ENCODE data around the gene CDK5RAP2.

CDK5RAP2 gene

DNA sequence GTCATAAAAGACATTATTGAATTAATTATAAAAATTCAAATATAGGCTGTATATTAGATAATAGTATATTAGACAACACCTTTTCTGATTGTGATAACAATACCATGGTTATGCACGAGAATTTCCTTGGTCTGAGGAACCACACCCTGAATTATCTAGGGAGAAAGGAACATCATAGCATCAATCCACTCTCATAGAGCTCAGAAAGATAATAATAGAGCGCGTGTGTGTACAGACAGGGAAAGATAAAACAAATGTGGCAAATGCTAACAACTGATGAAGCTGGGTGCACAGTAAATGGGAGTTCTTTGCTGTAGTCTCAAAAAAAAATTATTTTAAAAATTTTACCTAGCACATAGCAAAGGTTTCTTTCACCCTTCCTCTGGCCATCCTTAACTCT lies 143.5 kb downstream of the CDK5RAP2 start:
- no peak for DNase-seq (ENCODE audit: low spot score in 2 of 2)
- no peaks in the 10 kb centered on the region for H3K4me1 ChIP-seq
- in situ Hi-C loops (cut with MboI; ENCODE audit: low sequenced_read_pairs), result no loop called here
- no peaks in the 10 kb centered on the region for H3K27me3 ChIP-seq (ENCODE audit: low read depth)
- no peaks in the 10 kb centered on the region for H3K9me3 ChIP-seq
- no peak overlapping the region for H3K4me3 ChIP-seq
- H3K36me3 ChIP-seq (replicated peaks), result peaks cover 61% of the 10 kb centered on the region

DNA sequence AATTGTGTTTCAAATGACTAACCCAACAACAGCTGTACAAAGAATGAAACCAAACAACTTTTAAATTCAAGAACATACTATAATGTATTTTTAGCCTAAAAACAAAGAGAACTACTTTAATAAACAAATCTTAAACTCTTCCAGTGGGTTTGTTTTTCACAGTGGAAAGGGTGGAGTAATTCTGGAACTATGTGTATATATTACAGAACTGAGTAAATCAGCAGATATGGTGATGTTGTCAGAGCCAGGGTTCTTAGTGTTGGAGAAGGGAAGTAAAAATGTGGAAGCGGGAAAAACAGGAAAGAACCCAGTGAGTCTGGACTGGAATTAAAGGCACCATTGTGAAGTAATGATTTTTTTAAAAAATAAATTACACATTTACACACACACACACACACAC lies 144.9 kb downstream of the CDK5RAP2 start:
- no peak for DNase-seq (ENCODE audit: low spot score in 2 of 2)
- Histone ChIP-seq H3K36me3 (replicated peaks) (peaks cover 55% of the 10 kb centered on the region), H3K4me1 (no peaks in the 10 kb centered on the region), H3K27me3 (ENCODE audit: low read depth) (no peaks in the 10 kb centered on the region), H3K9me3 (no peaks in the 10 kb centered on the region), H3K4me3 (no peak overlapping the region)
- in situ Hi-C loops (cut with MboI; ENCODE audit: low sequenced_read_pairs), result no loop called here

DNA sequence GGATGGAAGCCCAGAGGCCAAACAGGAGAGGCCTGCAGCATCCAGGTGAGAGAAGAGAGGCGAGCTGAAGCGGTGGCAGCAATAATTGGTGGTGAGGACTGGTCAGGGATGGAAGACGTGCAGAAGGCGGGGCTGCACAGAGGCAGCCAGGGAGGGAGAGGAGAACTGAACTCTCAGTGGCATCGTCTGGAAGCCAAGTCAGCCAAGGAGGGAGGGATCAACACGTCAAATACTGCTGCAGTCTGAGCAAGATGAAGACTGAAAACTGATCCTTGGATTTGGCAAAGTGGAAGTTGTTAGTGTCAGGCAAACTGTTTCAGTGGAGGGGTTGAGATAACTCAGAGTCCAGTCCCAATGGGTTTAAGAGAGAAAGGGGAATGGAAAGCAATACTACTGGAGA lies 145.4 kb downstream of the CDK5RAP2 start:
- no peak overlapping the region for H3K4me3 ChIP-seq
- H3K36me3 ChIP-seq (replicated peaks), result peaks cover 50% of the 10 kb centered on the region

DNA sequence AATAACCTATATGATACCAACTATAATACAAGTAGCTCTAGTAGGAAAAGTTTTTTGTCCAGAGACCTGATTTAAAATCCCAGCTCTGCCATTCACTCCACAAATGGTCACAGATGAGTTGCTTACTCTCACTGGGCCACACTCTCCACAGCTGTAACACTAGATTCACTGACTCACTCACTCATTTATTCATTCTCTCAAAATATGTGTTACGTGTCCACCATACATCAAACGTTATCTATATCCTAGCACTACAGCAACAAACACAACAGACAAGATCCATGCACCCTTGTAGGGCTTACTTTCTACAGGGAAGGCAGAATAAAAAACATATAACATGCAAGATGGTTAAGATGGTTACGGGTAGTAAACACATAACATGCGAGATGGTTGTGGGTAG lies 146.3 kb downstream of the CDK5RAP2 start:
- in situ Hi-C loops (cut with MboI; ENCODE audit: low sequenced_read_pairs), result no loop called here
- no peaks in the 10 kb centered on the region for H3K4me1 ChIP-seq
- peaks cover 41% of the 10 kb centered on the region for H3K36me3 ChIP-seq (replicated peaks)
- no peaks in the 10 kb centered on the region for H3K27me3 ChIP-seq (ENCODE audit: low read depth)
- DNase-seq (ENCODE audit: low spot score in 2 of 2), result no peak
- no peaks in the 10 kb centered on the region for H3K9me3 ChIP-seq
- H3K4me3 ChIP-seq, result no peak overlapping the region

More for the DNA sequence above, 145.4 kb downstream of the CDK5RAP2 start:
- Histone ChIP-seq H3K9me3 (no peaks in the 10 kb centered on the region), H3K27me3 (ENCODE audit: low read depth) (no peaks in the 10 kb centered on the region), H3K4me1 (no peaks in the 10 kb centered on the region)
- DNase-seq (ENCODE audit: low spot score in 2 of 2), result no peak
- in situ Hi-C loops (cut with MboI; ENCODE audit: low sequenced_read_pairs), result no loop called here

DNA sequence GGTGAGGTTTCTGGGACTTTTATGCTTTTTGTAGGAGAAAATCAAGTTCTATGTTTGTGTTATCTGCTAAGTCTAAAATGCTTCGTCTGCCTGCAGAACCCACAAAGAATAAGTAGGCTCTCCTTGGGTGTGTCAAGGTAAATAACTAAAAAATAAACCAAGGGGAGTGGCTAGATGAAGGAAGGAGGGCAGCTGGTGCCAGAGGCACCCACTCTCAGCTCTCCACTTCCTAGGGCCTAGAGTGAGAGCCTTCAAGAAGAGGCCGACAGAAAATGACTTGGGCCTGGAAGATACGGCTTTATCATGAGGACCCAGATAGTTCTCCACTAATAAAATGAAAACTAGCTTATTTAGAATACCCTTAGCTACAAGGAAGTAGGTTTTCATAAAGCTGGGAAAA lies 147.4 kb downstream of the CDK5RAP2 start:
- H3K9me3 ChIP-seq, result no peaks in the 10 kb centered on the region
- DNase-seq (ENCODE audit: low spot score in 2 of 2), result no peak
- no peaks in the 10 kb centered on the region for H3K27me3 ChIP-seq (ENCODE audit: low read depth)
- no peaks in the 10 kb centered on the region for H3K4me1 ChIP-seq
- peaks cover 30% of the 10 kb centered on the region for H3K36me3 ChIP-seq (replicated peaks)
- in situ Hi-C loops (cut with MboI; ENCODE audit: low sequenced_read_pairs), result no loop called here
- no peak overlapping the region for H3K4me3 ChIP-seq

DNA sequence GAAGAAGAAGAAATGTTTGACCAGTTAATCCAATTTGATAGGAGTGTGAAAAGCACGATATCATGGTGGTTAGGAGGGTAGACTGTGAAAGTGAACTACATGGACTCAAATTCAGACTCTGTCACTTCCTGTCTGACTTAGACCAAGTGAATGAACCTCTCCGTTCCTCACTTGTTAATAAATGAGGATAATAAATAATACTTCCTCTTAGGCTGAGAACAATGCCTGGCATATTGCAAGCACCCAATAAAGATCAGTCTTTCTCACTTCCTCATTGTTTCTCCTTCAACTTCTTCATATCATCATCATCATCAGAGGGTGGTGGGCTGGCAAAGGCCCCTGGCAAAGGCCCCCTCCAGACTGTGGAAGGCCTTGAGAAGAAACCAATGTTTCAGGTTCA lies 148.7 kb downstream of the CDK5RAP2 start:
- in situ Hi-C loops (cut with MboI; ENCODE audit: low sequenced_read_pairs), result no loop called here
- no peak for DNase-seq (ENCODE audit: low spot score in 2 of 2)
- no peaks in the 10 kb centered on the region for H3K9me3 ChIP-seq
- H3K36me3 ChIP-seq (replicated peaks), result peaks cover 19% of the 10 kb centered on the region
- H3K4me3 ChIP-seq, result no peak overlapping the region
- no peaks in the 10 kb centered on the region for H3K4me1 ChIP-seq
- no peaks in the 10 kb centered on the region for H3K27me3 ChIP-seq (ENCODE audit: low read depth)

DNA sequence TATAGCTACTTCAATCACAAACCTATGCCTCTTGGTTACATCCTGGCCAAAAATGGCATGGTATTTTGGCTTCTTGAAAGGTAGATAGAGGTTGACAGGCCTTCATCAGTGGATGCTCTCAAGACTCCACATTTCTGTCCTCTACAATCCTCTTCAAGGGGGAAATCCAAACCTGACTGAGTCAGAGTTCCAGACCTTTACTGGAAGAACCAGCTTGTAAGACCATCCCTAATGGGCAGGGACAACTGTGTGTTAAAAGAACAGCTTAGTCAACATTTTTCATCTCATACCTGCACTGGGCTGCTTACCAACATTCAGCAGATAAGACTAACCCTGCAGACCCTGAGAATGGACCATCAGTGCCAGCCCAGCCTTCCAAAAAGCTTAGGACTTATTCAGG lies 155.7 kb downstream of the CDK5RAP2 start:
- Histone ChIP-seq H3K4me1 (peaks cover 8% of the 10 kb centered on the region; the same call in 1 of the 2 replicates), H3K36me3 (replicated peaks) (peaks cover 9% of the 10 kb centered on the region), H3K27me3 (ENCODE audit: low read depth) (no peaks in the 10 kb centered on the region), H3K9me3 (no peaks in the 10 kb centered on the region), H3K4me3 (no peak overlapping the region)
- in situ Hi-C loops (cut with MboI; ENCODE audit: low sequenced_read_pairs), result no loop called here
- no peak for DNase-seq (ENCODE audit: low spot score in 2 of 2)

DNA sequence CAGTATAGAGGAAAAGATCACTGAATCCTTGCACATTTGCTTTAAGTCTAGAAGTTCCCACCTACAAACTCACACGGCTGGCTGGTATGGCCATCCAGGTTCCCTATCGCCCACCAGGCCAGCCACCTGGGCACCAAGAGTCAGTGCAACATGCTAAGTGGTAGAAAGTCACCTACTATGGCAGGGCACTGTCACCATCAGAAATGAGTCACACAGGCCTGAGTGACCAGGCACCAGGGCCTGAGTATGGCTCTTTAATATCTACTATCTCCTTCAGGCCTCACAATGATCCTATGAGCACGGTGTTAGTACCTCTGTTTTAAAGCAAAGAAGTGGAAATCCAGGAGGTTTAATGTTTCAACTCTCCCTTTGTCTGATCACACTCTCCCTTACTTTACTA lies 156.2 kb downstream of the CDK5RAP2 start:
- Histone ChIP-seq H3K27me3 (ENCODE audit: low read depth) (no peaks in the 10 kb centered on the region), H3K9me3 (no peaks in the 10 kb centered on the region), H3K4me1 (peaks cover 8% of the 10 kb centered on the region; the same call in 1 of the 2 replicates), H3K4me3 (no peak overlapping the region), H3K36me3 (replicated peaks) (peaks cover 10% of the 10 kb centered on the region)
- DNase-seq (ENCODE audit: low spot score in 2 of 2), result no peak
- in situ Hi-C loops (cut with MboI; ENCODE audit: low sequenced_read_pairs), result no loop called here

DNA sequence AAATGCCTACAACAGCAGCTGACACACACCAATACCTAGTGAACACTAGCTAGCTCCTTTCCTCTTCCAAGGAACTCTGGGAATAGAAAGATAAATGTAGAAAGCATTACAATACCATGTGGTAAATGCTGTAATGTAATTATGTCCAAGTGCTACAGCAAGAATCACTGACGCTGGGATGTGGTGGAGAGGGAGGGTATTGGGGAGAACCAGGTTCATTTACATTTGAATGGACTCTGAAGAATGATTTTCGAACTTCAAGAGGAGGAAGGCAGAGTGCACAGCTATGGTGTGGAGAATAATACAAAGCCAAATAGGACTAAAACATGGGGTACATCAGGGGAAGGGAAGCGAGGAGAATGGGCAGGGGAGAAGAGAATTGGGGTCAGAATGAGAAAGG lies 158.0 kb downstream of the CDK5RAP2 start:
- Histone ChIP-seq H3K36me3 (replicated peaks) (peaks cover 13% of the 10 kb centered on the region), H3K27me3 (ENCODE audit: low read depth) (no peaks in the 10 kb centered on the region), H3K4me3 (no peak overlapping the region), H3K9me3 (no peaks in the 10 kb centered on the region), H3K4me1 (peaks cover 8% of the 10 kb centered on the region; the same call in 1 of the 2 replicates)
- in situ Hi-C loops (cut with MboI; ENCODE audit: low sequenced_read_pairs), result no loop called here
- peak in 1 of 2 experiments; percentile 14 for DNase-seq (ENCODE audit: low spot score in 2 of 2)

DNA sequence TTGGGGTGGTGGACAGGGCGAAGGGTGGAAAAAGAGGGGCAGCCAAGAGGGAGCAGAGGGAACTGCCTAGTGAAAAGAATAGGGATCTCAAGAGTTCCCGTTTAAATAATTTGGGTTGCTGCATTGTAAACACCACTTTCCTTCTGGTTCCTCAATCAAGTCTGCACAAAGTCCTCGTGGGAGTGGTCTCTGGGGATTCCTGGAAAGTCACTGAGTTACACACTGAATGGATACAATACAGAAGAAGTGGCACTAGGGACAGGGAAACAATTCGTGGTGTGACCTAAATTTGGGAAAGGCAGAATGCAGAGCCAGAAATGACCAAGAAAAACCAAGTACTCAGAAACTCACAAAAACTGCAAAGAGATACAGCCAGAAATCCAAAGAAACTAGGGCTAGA lies 161.7 kb downstream of the CDK5RAP2 start:
- Histone ChIP-seq H3K36me3 (replicated peaks) (peaks cover 14% of the 10 kb centered on the region), H3K4me3 (no peak overlapping the region), H3K27me3 (ENCODE audit: low read depth) (no peaks in the 10 kb centered on the region), H3K4me1 (peaks cover 20% of the 10 kb centered on the region), H3K9me3 (no peaks in the 10 kb centered on the region)
- in situ Hi-C loops (cut with MboI; ENCODE audit: low sequenced_read_pairs), result no loop called here
- DNase-seq (ENCODE audit: low spot score in 2 of 2), result no peak

DNA sequence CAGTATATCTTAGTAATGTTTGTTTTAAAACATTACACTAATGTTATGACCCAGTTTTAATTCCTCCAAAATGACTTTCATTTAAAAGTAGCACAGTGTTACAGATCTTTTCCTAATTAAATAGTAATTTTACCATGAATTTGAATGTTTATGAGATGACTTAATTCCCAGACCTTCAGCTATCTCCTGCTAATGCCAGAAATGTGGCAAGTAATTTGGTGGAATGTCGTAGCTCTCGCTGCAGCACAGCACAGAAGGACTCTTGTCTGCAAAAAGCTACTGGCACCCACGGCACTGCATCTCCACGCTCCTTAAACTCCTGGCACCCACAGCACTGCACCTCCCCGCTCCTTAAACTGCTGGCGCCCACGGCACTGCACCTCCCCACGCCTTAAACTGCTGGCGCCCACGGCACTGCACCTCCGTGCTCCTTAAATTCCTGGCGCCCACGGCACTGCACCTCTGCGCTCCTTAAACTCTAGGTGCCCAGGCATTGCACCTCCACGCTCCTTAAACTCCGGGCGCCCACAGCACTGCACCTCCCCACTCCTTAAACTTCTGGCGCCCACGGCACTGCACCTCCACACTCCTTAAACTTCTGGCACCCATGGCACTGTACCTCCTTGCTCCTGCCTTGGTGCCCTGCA lies 163.1 kb downstream of the CDK5RAP2 start:
- Histone ChIP-seq H3K9me3 (no peaks in the 10 kb centered on the region), H3K4me1 (peaks cover 26% of the 10 kb centered on the region), H3K4me3 (no peak overlapping the region), H3K36me3 (replicated peaks) (peaks cover 11% of the 10 kb centered on the region), H3K27me3 (ENCODE audit: low read depth) (no peaks in the 10 kb centered on the region)
- no peak for DNase-seq (ENCODE audit: low spot score in 2 of 2)
- in situ Hi-C loops (cut with MboI; ENCODE audit: low sequenced_read_pairs), result no loop called here

DNA sequence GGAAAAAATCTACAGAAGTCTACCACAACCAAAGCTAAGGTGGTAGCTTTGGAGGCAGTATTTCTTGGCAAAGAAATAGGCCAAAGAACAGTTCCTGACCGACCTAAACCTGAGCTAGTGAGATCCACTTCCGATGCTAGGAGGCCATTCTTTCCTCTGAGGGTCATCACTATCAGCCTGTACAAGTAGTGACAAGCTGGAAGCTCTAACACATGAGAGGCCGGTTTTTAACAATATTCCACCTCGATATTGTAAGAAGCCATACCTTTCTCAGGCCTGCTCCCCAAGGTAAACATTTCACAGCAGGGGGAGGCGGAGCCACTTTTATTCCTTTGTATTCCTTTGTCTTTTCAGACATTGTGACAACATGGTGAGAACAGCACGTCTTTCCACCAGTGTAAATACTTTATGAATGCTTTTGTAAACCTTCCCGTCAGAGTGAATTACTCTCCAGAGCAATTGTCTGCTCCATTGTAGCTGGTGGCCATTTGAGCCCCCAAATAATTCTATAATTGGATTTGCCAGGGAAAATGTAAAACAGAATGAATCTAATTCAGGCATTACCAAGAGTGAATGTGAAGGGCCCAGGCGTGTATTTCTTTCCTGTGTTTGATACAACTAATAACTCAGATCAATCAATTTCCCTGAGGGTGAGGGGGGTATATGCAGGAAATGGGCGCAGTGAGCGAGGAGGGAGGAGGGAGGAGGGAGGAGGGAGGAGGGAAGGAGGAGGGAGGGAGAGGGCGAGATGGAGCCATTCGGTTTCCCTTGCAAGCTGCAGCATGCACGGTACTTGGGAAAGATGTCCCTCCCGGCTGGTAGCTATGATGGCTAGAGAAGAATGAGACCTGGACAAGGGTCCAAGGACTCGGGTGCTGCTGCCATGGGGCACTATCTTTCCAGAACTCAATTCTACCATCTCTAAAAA lies 166.6 kb downstream of the CDK5RAP2 start:
- Histone ChIP-seq H3K9me3 (no peaks in the 10 kb centered on the region), H3K4me3 (no peak overlapping the region), H3K4me1 (peaks cover 26% of the 10 kb centered on the region), H3K36me3 (replicated peaks) (peaks cover 27% of the 10 kb centered on the region), H3K27me3 (ENCODE audit: low read depth) (no peaks in the 10 kb centered on the region)
- in situ Hi-C loops (cut with MboI; ENCODE audit: low sequenced_read_pairs), result no loop called here
- peak; percentile 64 to 84 for DNase-seq (ENCODE audit: low spot score in 2 of 2)

DNA sequence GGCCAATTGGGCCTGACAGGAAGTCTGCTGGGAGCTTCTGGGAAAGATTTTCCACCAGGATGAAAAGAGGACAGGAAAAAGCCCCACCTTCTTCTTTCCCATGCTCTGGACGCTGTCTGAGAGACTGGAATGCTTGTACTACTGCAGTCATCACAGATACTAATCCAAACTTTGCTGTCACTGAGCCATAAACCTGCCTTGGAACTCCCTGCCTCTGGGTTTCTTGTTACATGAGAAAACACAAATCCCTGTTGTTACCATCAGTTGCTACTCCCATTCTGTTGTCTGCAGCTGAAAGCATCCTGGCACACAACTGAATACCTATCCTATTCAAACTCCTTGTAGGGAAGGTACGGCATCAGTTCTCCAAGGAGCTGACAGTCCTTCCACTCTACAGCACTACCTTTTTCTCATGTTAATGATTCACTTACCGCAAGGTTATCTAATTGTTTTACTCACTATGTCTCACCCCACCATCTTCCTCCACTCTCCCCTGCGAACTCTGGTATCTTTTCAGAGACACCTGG lies 167.5 kb downstream of the CDK5RAP2 start:
- no peaks in the 10 kb centered on the region for H3K9me3 ChIP-seq
- H3K36me3 ChIP-seq (replicated peaks), result peaks cover 31% of the 10 kb centered on the region
- H3K4me3 ChIP-seq, result no peak overlapping the region
- peak; percentile 23 to 31 for DNase-seq (ENCODE audit: low spot score in 2 of 2)
- H3K27me3 ChIP-seq (ENCODE audit: low read depth), result no peaks in the 10 kb centered on the region
- peaks cover 26% of the 10 kb centered on the region for H3K4me1 ChIP-seq
- in situ Hi-C loops (cut with MboI; ENCODE audit: low sequenced_read_pairs), result no loop called here

DNA sequence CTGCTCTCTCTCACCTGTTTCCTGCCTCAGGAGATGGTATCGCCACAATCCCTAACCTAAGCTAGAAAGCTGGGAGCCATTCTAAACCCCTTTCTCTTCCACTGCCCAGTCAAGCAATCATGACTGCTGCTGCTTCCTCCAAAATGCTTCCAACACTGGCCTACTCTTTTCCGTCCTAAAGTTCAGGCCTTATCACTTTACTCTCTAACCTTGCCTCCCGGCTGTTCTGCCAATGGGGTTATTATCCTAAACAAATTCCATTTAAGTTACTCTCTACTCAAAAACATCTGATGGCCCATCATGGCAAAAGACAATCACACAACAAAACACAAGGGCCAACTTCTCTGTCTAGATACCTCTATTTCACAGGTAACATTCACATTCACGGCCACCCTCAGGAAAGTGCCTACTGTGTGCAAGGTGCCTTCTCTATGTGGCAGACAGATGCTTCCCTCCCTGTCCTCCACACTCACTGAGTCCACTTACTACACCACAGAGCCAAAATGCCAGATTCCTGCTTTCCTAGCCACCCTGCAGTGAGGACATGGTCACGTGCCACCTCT lies 168.0 kb downstream of the CDK5RAP2 start:
- no peak overlapping the region for H3K4me3 ChIP-seq
- in situ Hi-C loops (cut with MboI; ENCODE audit: low sequenced_read_pairs), result no loop called here
- peaks cover 36% of the 10 kb centered on the region for H3K36me3 ChIP-seq (replicated peaks)
- no peaks in the 10 kb centered on the region for H3K27me3 ChIP-seq (ENCODE audit: low read depth)
- H3K4me1 ChIP-seq, result peaks cover 26% of the 10 kb centered on the region
- no peaks in the 10 kb centered on the region for H3K9me3 ChIP-seq
- DNase-seq (ENCODE audit: low spot score in 2 of 2), result no peak
